Endothelial cell of umbilical vein (primary cell): ENCODE results near the gene TOR4A. TPM values are rescaled to one million over a fixed set of nuclear protein-coding genes. Genes with fewer than 3 reads are reported as not detected.

Source experiments
- BruUV-seq: library from RNA; stranded (reverse); fragments of 400-500 nt; replicated peaks from 2 replicates; lab custom pipeline; 2021; lab: Mats Ljungman, UMichigan
- CTCF ChIA-PET: fragments of 300-600, 350-600 bp; sonication (Branson Sonifier 250); formaldehyde crosslinking; loops from one replicate; lab custom pipeline; 2021; ENCODE audit warnings: antibody characterized with exemption, inconsistent platforms; lab: Charles Lee
- POLR2A ChIA-PET: fragments of 300-600, 350-600 bp; sonication (Branson Sonifier 250); formaldehyde crosslinking; loops from one replicate; lab custom pipeline; 2021; ENCODE audit warnings: antibody characterized with exemption, inconsistent platforms; lab: Charles Lee
- DNase-seq: peaks from one replicate; pipeline ENCODE4 v3.0.0-alpha.2; 2011; ENCODE audit warnings: low read depth, low spot score
- FAIRE-seq: peaks from 2 replicates; lab custom pipeline; 2011; peaks lifted over from hg19 to GRCh38; lab: Jason Lieb, UNC
- H2AFZ ChIP-seq: 2 replicates; pipeline ENCODE4 v1.6.0; 2012; ENCODE audit warnings: low read depth, low read length, control low read depth, inconsistent platforms
- H3K27ac ChIP-seq: 2 replicates; pipeline ENCODE4 v1.5.1; 2011; ENCODE audit warnings: low read depth, mild to moderate bottlenecking, control low read depth, low read length, moderate library complexity; ENCODE audit not compliant: insufficient read depth
- H3K27me3 ChIP-seq, 2 experiments: 2 replicates each; pipeline versions ENCODE4 v1.6.0 to v1.6.1; 2011; ENCODE audit warnings: low read length in 2 of 2, mixed read lengths in 1 of 2; ENCODE audit not compliant: control insufficient read depth in 2 of 2, insufficient read depth in 2 of 2
- H3K36me3 ChIP-seq, 2 experiments: 2 replicates in 1 of 2; 3 replicates in 1 of 2; pipeline ENCODE4 v1.5.1; 2011; ENCODE audit warnings: low read length in 2 of 2, mild to moderate bottlenecking in 1 of 2, moderate library complexity in 1 of 2; ENCODE audit not compliant: control insufficient read depth in 2 of 2, insufficient read depth in 2 of 2; ENCODE audit errors: extremely low read depth in 1 of 2
- H3K4me1 ChIP-seq: 3 replicates; pipeline ENCODE4 v1.5.1; 2011; ENCODE audit warnings: mild to moderate bottlenecking, low read length; ENCODE audit not compliant: control insufficient read depth, insufficient read depth; ENCODE audit errors: extremely low read depth
- H3K4me2 ChIP-seq: 2 replicates; pipeline ENCODE4 v1.6.1; 2011; ENCODE audit warnings: low read length, control low read depth, mixed read lengths; ENCODE audit not compliant: insufficient read depth
- H3K4me3 ChIP-seq, 3 experiments: fragments of 200-600 bp in 1 of 3; sonication (generic), shearing (Covaris generic) in 1 of 3; replicated peaks in 1 of 3; 2 replicates each; pipeline ENCODE4 v1.5.1; 2011 to 2016; ENCODE audit warnings: control low read depth in 3 of 3, low read length in 3 of 3, mild to moderate bottlenecking in 2 of 3, inconsistent platforms in 1 of 3, low read depth in 1 of 3, moderate library complexity in 1 of 3; ENCODE audit not compliant: insufficient read depth in 1 of 3
- H3K79me2 ChIP-seq: 2 replicates; pipeline ENCODE4 v1.6.0; 2012; ENCODE audit warnings: low read length, inconsistent platforms; ENCODE audit not compliant: control insufficient read depth, insufficient read depth
- H3K9ac ChIP-seq: replicated peaks from 2 replicates; pipeline ENCODE3; 2011; ENCODE audit warnings: low read length, control low read depth; ENCODE audit not compliant: insufficient read depth; ENCODE audit errors: extremely low read depth
- H3K9me1 ChIP-seq: replicated peaks from 3 replicates; pipeline ENCODE4 v1.6.0; 2011; ENCODE audit warnings: mild to moderate bottlenecking, low read length; ENCODE audit not compliant: control insufficient read depth, insufficient read depth; ENCODE audit errors: extremely low read depth
- H3K9me3 ChIP-seq: replicated peaks from 2 replicates; pipeline ENCODE4 v1.5.1; 2012; ENCODE audit warnings: low read length, inconsistent platforms; ENCODE audit not compliant: control insufficient read depth, insufficient read depth
- H4K20me1 ChIP-seq: replicated peaks from 2 replicates; pipeline ENCODE3; 2011; ENCODE audit warnings: mild to moderate bottlenecking, low read length; ENCODE audit not compliant: control insufficient read depth, insufficient read depth; ENCODE audit errors: extremely low read depth
- CTCF ChIP-seq, 2 donors: IDR thresholded peaks; 1 replicate in 1 of 2; 2 replicates in 1 of 2; pipeline ENCODE4 v1.5.1; 2011; ENCODE audit warnings: low read length in 2 of 2, mild to moderate bottlenecking in 2 of 2, moderate library complexity in 2 of 2, control low read depth in 1 of 2, inconsistent platforms in 1 of 2, low read depth in 1 of 2; ENCODE audit not compliant: insufficient read depth in 1 of 2; ENCODE audit errors: extremely low read depth in 1 of 2
- EZH2 ChIP-seq: IDR thresholded peaks from 2 replicates; pipeline ENCODE4 v1.6.1; 2012; ENCODE audit warnings: borderline replicate concordance, low read depth, mild to moderate bottlenecking, moderate library complexity, low read length, inconsistent platforms; ENCODE audit not compliant: severe bottlenecking
- FOS ChIP-seq: IDR thresholded peaks from 2 replicates; pipeline ENCODE4 v1.6.1; 2011; ENCODE audit warnings: mild to moderate bottlenecking, low read length, moderate library complexity, borderline replicate concordance; ENCODE audit not compliant: insufficient read depth
- GATA2 ChIP-seq: IDR thresholded peaks from 2 replicates; pipeline ENCODE4 v1.7.0; 2011; ENCODE audit warnings: low read depth, mild to moderate bottlenecking, moderate library complexity, mixed read lengths, low read length; ENCODE audit not compliant: insufficient read length, insufficient read depth
- JUN ChIP-seq: IDR thresholded peaks from 2 replicates; pipeline ENCODE4 v1.6.1; 2011; ENCODE audit warnings: borderline replicate concordance, low read depth; ENCODE audit not compliant: insufficient read length, insufficient read depth
- MAX ChIP-seq: IDR thresholded peaks from 2 replicates; pipeline ENCODE4 v1.6.1; 2011; ENCODE audit not compliant: insufficient read depth, insufficient read length
- MYC ChIP-seq: IDR thresholded peaks from one replicate; pipeline ENCODE4 v1.6.1; 2011; ENCODE audit warnings: mild to moderate bottlenecking, low read depth, low read length
- POLR2A ChIP-seq: IDR thresholded peaks from 2 replicates; pipeline ENCODE4 v1.6.1; 2012; ENCODE audit warnings: low read depth, mild to moderate bottlenecking, control low read depth, low read length
- POLR2AphosphoS5 ChIP-seq: IDR thresholded peaks from 2 replicates; pipeline ENCODE4 v1.6.1; 2012; ENCODE audit warnings: low read depth, mild to moderate bottlenecking, control low read depth, low read length, moderate library complexity; ENCODE audit not compliant: insufficient read depth
- dilution Hi-C: fragments of 300-500 bp; cut with MboI; formaldehyde crosslinking; loops from one replicate; pipeline ENCODE4 v1.15.0; 2019; ENCODE audit warnings: low sequenced_read_pairs; ENCODE audit not compliant: extremely low pct_ligation_motif_present
- intact Hi-C: fragments of 100-400 bp; cut with micrococcal nuclease; formaldehyde crosslinking; loops from one replicate; pipeline ENCODE4 v1.10.0; 2022
- polyA plus RNA-seq, 4 experiments: library from polyadenylated mRNA; depleted of rRNA in 3 of 4; stranded (reverse) in 3 of 4; unstranded in 1 of 4; fragments of >200 nt; gene quantifications; 2 replicates each; pipeline versions ENCODE4 v1.2.1 to v1.2.3, GENCODE V29; 2011 to 2012; ENCODE audit warnings: missing spikeins in 1 of 4
- total RNA-seq: library from RNA; stranded (reverse); gene quantifications from 2 replicates; pipeline ENCODE4 v1.2.3, GENCODE V29; 2021

Gene TOR4A
- total and polyA plus RNA-seq, 2 donors (not counting 3 experiments of a cell fraction or from before 2014, with no cell fraction given): 32.4 to 48.0 TPM

GRCh38 chr9:137317718-137318511, 40.4 kb downstream of the TOR4A start:
- Histone ChIP-seq H3K9me3 (no peaks in the 10 kb centered on the region), H3K36me3 (no peaks in the 10 kb centered on the region), H3K27ac (no peak overlapping the region), H3K4me3 (no peak overlapping the region), H3K4me1 (peaks cover 27% of the 10 kb centered on the region), H2AFZ (no peak overlapping the region), H3K4me2 (no peak overlapping the region), H4K20me1 (no peaks in the 10 kb centered on the region), H3K9ac (no peak overlapping the region), H3K79me2 (no peaks in the 10 kb centered on the region), H3K27me3 (no peaks in the 10 kb centered on the region), H3K9me1 (no peaks in the 10 kb centered on the region)
- BruUV-seq: no TSS peak
- dilution Hi-C loops: no loop called here
- POLR2A ChIA-PET: interaction anchor here (0.6 kb wide), 1 partner anchor 94 kb away, joined by 5 read pairs; no protein-coding TSS in a partner anchor
- TF ChIP-seq EZH2 (no peak), MAX (no peak), GATA2 (no peak), JUN (no peak), FOS (no peak), CTCF (IDR thresholded peaks at IDR 0.05; ENCODE audit: extremely low read depth in 1 of 2, insufficient read depth in 1 of 2, low read depth in 1 of 2, low read length in 2 of 2) (no peak), MYC (no peak), POLR2AphosphoS5 (no peak), POLR2A (no peak)
- CTCF ChIA-PET: interaction anchor here (1.0 kb wide), 1 partner anchor 21 kb away, joined by 3 read pairs; no protein-coding TSS in a partner anchor
- DNase-seq: no peak
- intact Hi-C loops: no loop called here
- no peak for FAIRE-seq
